ENCODE data around the gene NDFIP1. TPM values are rescaled to one million over a fixed set of nuclear protein-coding genes. Genes with fewer than 3 reads are reported as not detected.
A peak's percentile ranks its signal among the peaks of the same experiment; 100 is the strongest.

The NDFIP1 gene
- total and polyA plus RNA-seq, 2 of the 13 experiments (the other 11 are each of a cell fraction or from before 2014, with no cell fraction given) = 12.4 to 15.7 TPM

- TF ChIP-seq ASH2L (IDR thresholded peaks at IDR 0.05; ENCODE audit: insufficient read length, low read depth, low read length) = peak; percentile 86
- TF ChIP-seq ZBTB7A (CRISPR knock-in tag; IDR thresholded peaks at IDR 0.05) = peak; percentile 2
- no peak for TF ChIP-seq CREM (IDR thresholded peaks at IDR 0.05)
- no peak for TF ChIP-seq CREM (CRISPR knock-in tag; IDR thresholded peaks at IDR 0.05)
- peak; percentile 67 for TF ChIP-seq YEATS4 (CRISPR knock-in tag; IDR thresholded peaks at IDR 0.05; ENCODE audit: borderline replicate concordance)
- TF ChIP-seq ATF4 (CRISPR knock-in tag; IDR thresholded peaks at IDR 0.05) = 0 out of 4 replicates have a peak, but pooled peaks of 1 of the 2 experiments have one; percentile 27
- TF ChIP-seq BORCS8-MEF2B (CRISPR knock-in tag; IDR thresholded peaks at IDR 0.05) = peak; percentile 56
- peak; percentile 73 to 89 for TF ChIP-seq POLR2A (IDR thresholded peaks at IDR 0.05; ENCODE audit: insufficient read depth in 1 of 2, low read depth in 2 of 2, low read length in 2 of 2)
- TF ChIP-seq ZNF510 (CRISPR knock-in tag; IDR thresholded peaks at IDR 0.05; ENCODE audit: low read depth) = 0 out of 2 replicates have a peak, but pooled peaks have one; percentile 21
- TF ChIP-seq TFDP1 (CRISPR knock-in tag; IDR thresholded peaks at IDR 0.05; ENCODE audit: borderline replicate concordance) = peak; percentile 64
- TF ChIP-seq CHCHD3 (CRISPR knock-in tag; IDR thresholded peaks at IDR 0.05) = peak; percentile 75; the same call in 1 of the 2 replicates
- no peak for TF ChIP-seq ZNF232 (CRISPR knock-in tag; IDR thresholded peaks at IDR 0.05; ENCODE audit: borderline replicate concordance)
- 0 out of 2 replicates have a peak, but pooled peaks have one; percentile 16 for TF ChIP-seq CERS6 (CRISPR knock-in tag; IDR thresholded peaks at IDR 0.05)
- TF ChIP-seq MYNN (CRISPR knock-in tag; IDR thresholded peaks at IDR 0.05; ENCODE audit: low read depth) = no peak; the same call in 1 of the 2 replicates
- no peak for TF ChIP-seq SOX6 (IDR thresholded peaks at IDR 0.05)
- 0 out of 2 replicates have a peak, but pooled peaks have one; percentile 18 for TF ChIP-seq SOX6 (CRISPR knock-in tag; IDR thresholded peaks at IDR 0.05)
- peak; percentile 93 for TF ChIP-seq RBFOX2 (IDR thresholded peaks at IDR 0.05; ENCODE audit: low read depth, low read length)
- peak; percentile 67 for TF ChIP-seq ZFP36 (IDR thresholded peaks at IDR 0.05; ENCODE audit: borderline replicate concordance, low read depth, low read length, partially characterized antibody)
- TF ChIP-seq MEF2D (CRISPR knock-in tag; IDR thresholded peaks at IDR 0.05) = no peak
- peak; percentile 32; the same call in 1 of the 2 replicates for TF ChIP-seq ZNF362 (CRISPR knock-in tag; IDR thresholded peaks at IDR 0.05; ENCODE audit: borderline replicate concordance)
- TF ChIP-seq KLF6 (CRISPR knock-in tag; IDR thresholded peaks at IDR 0.05) = 0 out of 2 replicates have a peak, but pooled peaks have one; percentile 21
- peak; percentile 50; the same call in 1 of the 2 replicates for TF ChIP-seq ZNF629 (CRISPR knock-in tag; conservative IDR thresholded peaks at IDR 0.05)
- no peak for TF ChIP-seq NFIC (IDR thresholded peaks at IDR 0.05; ENCODE audit: low read length)
- TF ChIP-seq, protein P1, sequence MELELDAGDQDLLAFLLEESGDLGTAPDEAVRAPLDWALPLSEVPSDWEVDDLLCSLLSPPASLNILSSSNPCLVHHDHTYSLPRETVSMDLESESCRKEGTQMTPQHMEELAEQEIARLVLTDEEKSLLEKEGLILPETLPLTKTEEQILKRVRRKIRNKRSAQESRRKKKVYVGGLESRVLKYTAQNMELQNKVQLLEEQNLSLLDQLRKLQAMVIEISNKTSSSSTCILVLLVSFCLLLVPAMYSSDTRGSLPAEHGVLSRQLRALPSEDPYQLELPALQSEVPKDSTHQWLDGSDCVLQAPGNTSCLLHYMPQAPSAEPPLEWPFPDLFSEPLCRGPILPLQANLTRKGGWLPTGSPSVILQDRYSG (CRISPR knock-in tag; IDR thresholded peaks at IDR 0.05) = peak; percentile 55; the same call in 1 of the 2 replicates
- TF ChIP-seq CBX5 (CRISPR knock-in tag; IDR thresholded peaks at IDR 0.05; ENCODE audit: borderline replicate concordance) = no peak
These were observed at the start of gene NDFIP1 (continued) for GRCh38 chr5:142108432-142109330.
